ENCODE measurements around the gene PSPH.

DNA sequence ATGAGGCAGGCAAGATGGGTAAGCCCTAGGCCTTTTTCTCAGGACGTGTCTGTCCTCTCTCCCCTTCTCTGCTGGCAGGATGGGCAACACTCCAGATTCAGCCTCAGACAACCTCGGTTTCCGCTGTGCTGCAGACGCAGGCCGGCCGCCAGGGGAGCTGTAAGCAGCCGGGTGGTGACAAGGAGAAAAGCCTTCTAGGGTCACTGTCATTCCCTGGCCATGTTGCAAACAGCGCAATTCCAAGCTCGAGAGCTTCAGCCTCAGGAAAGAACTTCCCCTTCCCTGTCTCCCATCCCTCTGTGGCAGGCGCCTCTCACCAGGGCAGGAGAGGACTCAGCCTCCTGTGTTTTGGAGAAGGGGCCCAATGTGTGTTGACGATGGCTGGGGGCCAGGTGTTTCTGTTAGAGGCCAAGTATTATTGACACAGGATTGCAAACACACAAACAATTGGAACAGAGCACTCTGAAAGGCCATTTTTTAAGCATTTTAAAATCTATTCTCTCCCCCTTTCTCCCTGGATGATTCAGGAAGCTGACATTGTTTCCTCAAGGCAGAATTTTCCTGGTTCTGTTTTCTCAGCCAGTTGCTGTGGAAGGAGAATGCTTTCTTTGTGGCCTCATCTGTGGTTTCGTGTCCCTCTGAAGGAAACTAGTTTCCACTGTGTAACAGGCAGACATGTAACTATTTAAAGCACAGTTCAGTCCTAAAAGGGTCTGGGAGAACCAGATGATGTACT lies 28.4 kb upstream of the PSPH start:
- TF ChIP-seq, protein P1, sequence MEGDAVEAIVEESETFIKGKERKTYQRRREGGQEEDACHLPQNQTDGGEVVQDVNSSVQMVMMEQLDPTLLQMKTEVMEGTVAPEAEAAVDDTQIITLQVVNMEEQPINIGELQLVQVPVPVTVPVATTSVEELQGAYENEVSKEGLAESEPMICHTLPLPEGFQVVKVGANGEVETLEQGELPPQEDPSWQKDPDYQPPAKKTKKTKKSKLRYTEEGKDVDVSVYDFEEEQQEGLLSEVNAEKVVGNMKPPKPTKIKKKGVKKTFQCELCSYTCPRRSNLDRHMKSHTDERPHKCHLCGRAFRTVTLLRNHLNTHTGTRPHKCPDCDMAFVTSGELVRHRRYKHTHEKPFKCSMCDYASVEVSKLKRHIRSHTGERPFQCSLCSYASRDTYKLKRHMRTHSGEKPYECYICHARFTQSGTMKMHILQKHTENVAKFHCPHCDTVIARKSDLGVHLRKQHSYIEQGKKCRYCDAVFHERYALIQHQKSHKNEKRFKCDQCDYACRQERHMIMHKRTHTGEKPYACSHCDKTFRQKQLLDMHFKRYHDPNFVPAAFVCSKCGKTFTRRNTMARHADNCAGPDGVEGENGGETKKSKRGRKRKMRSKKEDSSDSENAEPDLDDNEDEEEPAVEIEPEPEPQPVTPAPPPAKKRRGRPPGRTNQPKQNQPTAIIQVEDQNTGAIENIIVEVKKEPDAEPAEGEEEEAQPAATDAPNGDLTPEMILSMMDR (conservative IDR thresholded peaks at IDR 0.05; ENCODE audit: low read depth, low read length) = peak; percentile 42
- TF ChIP-seq EZH2 (IDR thresholded peaks at IDR 0.05; ENCODE audit: borderline replicate concordance, low read depth, low read length, poor library complexity, severe bottlenecking) = no peak
